DMS114 treated with DMSO at 0.1 percent for 48 hours (cell line): ENCODE results near the gene ATF7.
"Not testable (repeated sequence)": the region's sequence is repeated elsewhere in the genome, so short reads cannot be mapped to it uniquely, and the experiment has no call there.

ENCODE experiments used
- DNase-seq: peaks from one replicate; lab custom pipeline; 2025; ENCODE audit not compliant: unreplicated experiment; lab: John Stamatoyannopoulos, UW

ATF7 gene

DNA sequence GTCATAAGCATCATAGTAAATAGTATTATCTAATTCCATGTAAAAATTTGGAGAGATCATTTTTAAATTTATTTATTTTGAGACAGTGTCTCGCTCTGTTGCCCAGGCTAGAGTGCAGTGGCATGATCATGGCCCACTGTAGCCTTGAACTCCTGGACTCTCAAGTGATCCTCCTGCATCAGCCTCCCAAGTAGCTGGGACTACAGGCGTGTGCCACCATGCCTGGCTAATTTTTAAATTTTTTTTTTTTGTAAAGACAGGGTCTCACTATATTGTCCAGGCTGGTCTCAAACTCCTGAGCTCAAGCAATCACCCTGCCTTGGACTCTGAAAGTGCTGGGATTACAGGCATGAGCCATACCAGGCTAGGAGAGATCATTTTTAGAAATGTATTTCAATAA is 27.2 kb downstream of the ATF7 start:
- DNase-seq, result not testable (repeated sequence)

DNA sequence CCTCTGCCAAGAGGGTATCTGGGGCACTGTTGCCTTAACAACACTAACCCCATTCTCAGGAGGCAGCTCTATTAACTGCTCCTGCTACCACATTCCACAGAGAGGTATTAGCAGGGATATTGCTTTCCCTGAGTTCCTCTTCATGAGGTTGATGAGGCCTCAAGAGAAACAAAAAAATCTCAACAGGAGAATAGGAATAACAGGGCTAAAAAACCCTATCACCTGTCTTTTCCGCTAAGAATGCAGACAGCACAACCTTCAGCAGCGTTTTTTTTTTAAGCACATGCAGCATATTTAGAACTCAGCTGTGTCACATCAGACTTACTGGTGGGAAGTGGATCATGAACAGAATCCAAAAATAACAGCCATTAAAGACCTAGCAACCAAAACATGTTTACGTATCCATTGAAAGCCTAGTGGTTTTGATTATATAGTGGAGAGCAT is 29.2 kb downstream of the ATF7 start:
- no peak for DNase-seq

DNA sequence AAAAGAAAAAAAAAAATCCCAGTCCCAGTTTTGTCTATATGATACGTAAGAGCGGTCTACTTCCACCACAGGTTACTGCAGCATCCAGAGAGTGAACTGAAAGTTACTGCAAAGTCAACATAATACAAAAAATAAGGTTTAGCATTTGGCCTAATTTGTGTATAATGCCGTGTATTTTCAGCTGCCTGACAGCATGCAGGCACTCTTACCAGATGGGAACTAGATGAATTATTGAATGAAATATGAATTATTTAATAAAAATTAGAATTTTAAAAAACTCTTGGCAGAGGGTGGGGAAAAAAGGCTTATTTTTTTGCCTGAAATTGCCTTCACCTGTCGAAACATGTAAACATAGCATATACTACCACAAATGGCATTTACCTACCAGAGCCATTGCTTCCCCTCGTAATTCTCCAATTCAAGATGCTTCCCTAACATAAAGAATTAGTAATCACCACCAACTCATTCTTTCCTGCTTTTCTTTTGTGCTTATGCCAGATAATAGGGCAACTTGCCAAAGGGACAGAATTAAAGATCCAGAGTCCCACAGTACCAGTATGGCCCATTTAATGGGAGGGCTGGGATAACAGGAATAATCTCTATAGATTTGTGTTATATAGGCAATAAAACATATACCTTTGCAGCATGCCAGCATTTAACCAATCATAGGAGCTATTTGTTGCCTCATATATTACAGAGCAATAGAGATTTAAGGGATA is 31.1 kb downstream of the ATF7 start:
- DNase-seq, result no peak

DNA sequence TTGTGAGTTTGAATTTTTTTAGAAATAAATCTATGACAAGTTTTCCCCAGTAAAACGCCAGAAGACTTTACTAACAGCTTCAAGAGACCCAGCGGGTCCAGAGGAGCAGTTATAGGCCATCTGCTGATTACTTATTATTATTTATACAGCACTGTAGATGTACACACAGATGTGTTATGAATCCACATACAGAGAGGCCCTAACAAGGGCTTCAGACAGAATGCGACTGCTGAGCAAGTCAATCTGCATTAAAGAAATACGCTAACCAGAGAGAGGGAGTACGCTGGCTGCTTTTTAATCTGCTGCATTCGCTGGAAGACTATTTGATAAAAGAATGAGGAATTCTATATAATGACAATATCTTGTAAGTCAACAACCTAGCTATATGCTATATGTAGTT is 32.5 kb downstream of the ATF7 start:
- no peak for DNase-seq

DNA sequence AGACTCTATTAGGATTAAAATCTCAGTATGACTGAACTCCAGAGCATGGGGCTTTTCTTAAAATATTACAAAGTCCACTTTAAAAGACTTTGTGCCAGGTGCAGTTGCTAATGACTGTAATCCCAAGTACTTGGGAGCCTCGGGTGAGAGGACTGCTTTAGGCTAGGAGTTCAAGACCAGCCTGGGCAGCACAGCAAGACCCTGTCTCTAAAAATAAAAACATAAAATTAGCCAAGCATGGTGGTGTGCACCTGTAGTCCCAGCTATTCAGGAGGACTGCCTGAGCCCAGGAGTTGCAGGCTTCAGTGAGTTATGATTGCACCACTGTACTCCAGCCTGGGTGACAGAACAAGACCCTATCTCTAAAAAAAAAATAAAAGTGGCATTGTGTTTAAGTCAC is 33.2 kb downstream of the ATF7 start:
- no peak for DNase-seq

DNA sequence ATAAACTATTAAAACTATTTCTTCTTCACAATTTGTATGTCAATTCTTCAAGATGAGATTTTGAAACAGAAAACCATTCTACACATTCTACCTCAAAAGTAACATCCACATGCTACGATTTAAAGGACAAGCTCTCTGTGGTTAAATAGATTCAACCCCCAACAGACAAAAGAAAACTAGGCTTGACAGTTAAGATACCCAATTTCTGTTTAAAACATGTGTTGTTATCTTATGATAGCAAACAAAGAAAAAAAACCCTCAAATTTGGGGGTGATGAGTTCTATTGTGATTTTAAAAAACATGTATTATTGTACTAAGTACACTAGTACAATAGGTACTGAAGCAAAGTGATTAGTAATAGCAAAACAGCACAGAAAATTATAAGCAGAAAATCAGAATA is 33.8 kb downstream of the ATF7 start:
- DNase-seq, result no peak

DNA sequence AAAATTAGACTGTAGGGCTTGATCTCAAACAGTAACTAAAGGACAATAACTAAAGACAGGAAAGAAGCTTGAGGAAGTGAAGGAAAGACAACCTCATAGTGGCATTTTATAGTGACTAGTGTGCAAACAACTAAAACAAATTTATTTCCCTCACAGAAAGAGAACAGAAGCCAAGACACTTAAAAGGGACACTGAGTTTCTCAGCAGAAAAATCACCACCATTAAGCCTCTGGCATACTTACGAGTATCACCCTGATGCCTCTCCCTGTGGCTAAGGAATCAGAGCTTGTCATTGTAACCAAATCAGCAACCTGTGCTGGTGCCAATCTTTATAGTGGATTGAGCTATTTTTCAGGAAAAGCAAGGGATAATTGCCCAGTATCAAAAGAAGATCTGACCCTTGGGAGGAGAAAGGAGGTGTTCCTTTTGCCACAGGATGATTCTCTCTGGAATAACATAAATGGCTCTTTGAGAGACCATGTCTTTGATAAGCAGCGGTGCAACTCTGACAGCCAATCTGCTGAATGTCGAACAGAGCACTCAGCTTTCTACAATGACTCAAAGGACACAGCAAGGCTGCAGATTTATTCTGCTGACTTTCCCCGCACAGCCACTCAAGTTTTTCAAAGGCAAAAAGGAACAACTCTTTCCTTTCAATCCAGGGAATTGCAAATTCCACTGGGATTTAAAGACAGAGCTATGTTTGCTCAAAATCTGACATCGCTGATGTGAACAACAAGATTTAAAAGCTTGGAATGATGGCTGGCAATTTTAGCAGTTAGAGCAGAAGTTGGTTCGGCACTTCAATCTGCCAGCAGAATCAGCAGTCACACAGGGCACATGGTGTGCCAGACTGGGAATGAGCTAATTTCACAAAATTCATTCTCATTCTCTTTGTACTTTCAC is 34.6 kb downstream of the ATF7 start:
- no peak for DNase-seq

DNA sequence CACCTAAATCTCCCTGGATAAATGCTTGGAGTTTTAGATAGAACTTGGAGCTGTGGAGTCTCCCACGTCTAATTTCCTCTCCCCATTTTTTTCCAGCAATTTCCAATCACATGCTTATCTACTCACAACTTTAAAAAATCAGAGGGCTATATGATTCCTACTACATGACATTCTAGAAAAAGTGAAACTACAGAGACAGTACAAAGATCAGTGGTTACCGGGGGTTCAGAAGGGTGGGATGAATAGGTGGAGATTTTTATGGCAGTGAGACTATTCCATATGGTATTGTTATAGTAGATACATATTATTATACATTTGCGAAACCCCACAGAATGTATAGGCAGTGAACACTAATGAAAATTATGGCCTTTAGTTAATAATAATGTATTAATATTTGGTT is 35.5 kb downstream of the ATF7 start:
- no peak for DNase-seq

DNA sequence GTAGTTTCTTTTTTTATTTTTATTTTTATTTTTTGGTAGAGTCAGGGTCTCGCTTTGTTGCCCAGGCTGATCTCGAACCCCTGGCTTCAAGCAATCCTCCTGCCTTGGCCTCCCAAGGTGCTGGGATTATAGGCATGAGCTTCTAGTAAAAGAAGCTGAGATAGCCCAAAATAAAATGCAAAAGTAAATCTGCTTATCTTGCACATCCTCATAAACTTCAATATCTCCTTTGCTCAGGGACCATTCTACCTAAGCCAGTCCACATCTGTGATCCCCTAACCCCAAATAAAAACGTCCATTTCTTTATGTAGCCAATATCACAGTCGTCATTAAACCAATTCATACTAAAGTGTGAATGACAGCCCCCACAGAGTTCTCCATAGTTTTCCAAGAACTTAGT is 36.3 kb downstream of the ATF7 start:
- DNase-seq, result no peak

DNA sequence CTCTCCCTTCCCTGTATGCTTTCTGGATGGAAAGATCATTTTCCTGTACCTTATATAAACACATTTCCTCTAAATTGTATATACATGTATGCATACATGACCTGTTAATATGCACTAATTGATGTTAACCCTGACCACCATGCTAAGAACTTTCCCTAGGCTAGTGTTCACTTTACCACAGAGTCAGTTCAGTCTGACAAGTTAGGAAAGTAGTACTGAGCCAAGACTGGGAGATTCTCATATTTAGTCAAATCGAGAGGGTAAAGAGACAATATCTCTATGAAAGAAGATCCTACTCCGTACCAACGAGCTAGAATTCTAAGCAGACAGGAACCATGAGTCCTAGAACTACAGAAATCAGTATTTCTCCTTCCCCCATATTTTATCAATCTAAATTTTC is 36.8 kb downstream of the ATF7 start:
- DNase-seq, result no peak

DNA sequence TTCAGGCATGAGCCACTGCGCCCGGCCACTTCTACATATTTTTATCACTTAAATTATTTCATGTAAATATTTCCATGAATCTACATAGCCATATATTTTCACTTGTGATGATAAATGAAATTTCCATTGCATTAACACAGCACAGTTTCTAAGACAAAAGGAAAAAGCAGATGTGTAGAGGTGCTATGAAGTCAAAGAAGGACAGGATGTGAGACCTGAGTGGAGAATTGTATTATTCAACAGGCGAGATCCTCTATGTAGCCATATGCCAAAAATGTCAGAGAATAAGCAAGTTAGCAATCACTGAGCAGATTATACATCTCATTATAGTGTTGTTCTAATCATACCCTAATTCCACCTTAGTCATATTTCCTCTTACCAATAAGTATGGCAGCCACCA is 38.1 kb downstream of the ATF7 start:
- DNase-seq, result no peak

DNA sequence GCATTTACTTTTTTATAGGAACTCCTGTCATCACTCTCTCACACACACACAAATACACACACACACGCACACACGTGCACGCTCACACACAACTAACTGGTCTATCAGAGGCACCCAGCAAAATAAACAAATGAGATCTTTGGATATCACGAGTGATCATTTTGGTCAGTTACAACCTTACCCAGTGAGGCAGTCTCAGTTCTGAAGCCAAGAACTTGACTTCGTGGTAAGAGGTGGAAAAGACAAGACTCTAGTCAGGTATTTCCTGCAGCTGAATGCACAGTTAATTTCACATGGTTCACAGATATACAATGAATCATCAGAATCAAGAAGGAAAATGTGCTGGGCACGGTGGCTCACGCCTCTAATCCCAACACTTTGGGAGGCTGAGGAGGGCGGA is 39.4 kb downstream of the ATF7 start:
- no peak for DNase-seq

DNA sequence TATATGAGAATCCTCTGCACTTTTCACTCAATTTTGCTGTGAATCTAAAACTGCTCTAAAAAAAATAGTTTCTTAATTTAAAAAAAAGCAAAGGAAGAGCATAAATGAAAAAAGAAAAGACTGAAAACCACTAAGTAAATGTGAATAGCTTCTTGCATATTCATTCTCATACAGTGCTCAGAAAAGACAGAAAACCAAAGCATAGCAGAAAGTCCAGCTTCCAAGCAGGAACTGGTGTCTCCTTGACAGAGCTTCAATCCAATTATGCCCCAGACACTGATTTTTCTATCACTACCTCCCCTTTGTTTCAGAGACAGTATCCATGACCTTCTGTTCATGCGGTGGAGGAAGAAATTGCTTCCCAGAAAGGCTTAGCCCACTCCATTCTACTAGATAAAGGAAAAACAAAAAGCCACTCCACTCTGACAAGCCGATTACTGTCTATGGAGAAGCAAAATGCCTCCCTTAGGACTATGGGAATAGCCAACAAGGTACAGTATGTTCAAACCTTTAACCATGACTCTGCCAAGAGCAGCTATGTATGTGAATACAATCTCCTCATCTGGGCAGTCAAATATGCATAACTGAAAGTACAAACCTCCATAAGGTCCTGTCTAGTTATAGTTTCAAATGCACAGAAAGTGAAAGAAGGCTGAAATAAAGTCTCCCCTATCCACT is 40.6 kb downstream of the ATF7 start:
- no peak for DNase-seq

DNA sequence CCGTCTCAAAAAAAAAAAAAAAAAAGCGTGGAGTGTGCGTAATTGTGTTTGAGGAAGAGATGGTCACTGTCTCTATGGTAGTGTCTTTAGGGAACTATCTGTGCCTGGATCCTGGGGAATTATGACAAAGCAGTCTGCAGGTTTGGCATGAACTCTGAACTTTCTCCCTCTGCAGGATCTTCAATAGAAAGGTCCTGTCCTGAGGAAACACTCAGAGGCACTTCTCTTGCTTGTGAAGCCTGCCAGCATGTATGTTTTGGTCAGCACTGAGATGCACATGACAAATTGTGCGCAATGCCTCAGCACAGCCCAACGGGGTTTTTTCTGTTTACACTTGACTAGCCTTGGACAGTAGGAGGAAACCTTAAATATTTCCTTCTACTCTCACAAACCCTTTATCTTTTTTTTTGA is 46.6 kb downstream of the ATF7 start:
- no peak for DNase-seq

DNA sequence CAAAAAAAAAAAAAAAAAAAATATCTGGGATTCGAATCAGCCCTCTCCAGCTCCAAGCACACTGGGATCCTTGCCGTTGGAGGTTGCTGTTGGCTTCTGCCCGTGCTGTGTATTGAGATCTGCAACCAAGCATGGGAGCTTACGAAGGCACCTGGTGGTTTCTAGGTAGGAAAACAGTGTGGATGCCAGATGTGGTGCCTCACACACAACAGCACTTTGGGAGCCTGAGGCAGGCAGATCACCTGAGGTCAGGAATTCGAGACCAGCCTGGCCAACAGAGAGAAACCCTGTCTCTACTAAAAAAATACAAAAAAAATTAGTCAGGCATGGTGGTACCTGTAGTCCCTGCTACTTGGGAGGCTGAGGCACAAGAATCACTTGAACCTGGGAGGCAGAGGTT is 47.4 kb downstream of the ATF7 start:
- DNase-seq, result no peak

DNA sequence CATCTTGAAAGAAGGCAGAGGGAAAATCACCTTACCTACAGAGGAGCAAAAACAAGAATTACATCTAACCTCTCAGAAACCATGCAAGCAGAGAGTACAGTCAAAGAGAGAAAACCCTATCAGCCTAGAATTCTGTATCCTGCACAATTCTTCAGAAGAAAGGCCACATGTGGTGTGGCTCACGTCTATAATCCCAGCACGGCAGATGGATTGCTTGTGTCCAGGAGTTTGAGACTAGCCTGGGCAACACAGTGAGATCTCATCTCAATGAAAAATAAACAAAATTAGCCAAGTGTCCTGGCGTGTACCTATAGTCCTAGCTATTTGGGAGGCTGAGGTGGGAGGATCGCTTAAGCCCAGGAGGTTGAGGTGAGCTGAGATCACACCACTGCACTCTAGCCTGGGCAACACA is 48.2 kb downstream of the ATF7 start:
- no peak for DNase-seq

DNA sequence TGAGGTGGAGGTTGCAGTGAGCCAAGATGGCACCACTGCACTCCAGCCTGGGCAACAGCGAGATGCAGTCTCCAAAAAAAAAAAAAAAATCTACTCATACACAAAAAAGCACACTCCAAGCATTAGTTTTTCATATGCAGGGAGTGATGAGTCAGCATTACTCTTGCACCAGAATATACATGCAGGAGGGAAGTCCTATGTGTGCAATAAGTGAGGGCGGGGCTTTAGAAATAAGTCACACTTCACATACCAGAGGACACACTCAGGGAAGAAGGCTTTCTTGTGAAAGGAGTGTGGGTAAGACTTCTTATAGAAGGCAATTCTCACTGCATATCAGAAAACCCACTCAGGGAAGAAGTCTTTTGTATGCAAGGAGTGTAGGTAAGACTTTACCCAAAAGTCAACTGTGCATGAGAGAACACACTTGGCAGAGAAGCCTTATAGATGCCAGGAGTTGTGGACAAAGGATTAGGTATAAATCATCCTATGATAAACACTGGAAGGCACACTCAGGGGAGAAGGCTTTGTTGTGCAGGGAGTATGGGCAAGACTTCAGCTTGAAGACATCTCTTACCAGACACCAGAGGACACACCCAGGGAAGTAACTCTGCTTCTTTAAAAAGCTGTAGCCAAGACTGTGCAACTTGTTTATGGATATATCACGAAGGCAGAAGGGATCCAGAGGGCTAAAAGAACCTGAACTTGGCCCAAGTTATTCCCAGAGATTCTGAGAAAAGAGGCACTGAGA is 50.5 kb downstream of the ATF7 start:
- DNase-seq, result no peak

DNA sequence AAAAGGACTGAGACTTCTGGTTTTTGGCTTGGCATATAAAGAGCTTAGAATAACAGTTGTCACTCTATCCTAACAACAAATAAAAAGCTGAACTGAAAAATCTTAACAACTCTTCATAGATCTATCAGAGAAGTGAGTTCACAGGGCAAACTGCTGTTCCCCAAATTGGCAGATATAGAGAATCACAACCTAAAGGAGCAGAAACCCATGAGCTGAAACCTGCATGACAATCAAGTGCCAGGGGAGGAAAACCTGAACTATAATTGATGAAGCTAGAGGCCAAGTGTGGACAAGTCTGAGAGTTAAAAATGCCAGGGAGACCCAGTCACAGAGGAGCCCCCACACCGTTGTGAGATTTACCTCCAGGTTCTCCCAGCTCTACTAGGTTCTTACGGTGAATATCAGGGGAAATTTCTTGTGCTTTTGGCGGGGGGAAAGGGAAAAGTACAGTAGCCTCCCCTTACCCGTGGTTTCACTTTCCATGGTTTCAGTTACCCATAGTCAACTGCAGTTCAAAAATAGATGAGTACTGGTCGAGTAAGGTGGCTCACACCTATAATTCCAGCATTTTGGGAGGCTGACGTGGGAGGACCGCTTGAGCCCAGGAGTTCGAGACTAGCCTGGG is 53.9 kb downstream of the ATF7 start:
- no peak for DNase-seq

DNA sequence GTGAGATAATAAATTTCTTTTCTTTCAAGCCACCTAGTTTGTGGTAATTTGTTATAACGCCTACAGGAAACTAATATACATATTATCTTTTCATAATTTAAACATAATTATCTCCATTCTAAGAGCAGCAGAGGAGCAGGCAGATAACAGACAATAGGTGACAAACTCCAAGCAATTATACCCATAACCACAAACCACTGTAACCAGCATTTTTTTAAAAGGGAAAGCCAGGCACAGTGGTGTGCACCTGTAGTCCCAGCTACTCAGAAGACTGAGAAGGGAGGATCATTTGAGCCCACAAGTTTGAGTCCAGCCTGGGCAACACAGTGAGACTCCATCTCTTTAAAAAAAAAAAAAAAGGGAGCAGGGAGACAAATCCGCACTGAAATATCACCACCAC is 54.9 kb downstream of the ATF7 start:
- no peak for DNase-seq

DNA sequence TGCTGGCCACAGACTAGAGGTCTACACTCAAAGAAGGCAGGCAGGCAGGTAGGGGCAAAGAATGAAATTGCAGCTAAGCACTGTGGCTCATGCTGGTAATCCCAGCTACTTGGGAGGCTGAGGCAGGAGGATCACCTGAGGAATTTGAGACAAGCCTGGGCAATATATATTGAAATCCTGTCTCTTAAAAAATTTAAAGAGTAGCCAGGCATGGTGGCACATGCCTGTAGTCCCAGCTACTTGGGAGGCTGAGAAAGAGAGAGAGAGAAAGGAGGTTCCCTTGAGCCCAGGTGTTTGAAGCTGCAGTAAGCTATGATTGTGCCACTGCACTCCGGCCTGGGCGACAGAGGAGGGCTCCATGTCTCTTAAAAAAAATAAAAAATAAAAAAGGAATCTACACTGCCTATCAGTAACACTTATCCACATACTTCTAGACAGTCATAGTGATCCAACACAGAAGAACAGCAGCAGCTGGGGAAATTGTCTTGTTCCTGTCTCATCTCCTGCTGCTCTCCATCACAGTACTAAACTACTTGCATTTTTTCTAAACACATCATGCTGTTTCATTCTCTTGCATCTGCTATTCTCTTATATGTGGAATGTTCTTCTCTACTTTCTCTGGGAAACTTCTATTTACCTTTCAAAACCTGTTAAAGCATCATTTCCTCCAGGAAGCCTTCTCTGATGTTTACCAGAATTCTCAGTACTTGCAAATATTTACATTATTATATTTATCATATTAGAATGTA is 57.2 kb downstream of the ATF7 start:
- DNase-seq, result no peak
